Fibroblast of lung (primary cell): ENCODE measurements around the gene ZNF486. TPM values are rescaled to one million over a fixed set of nuclear protein-coding genes. Genes with fewer than 3 reads are reported as not detected.
"Not testable (repeated sequence)": the region's sequence is repeated elsewhere in the genome, so short reads cannot be mapped to it uniquely, and the experiment has no call there.

Experiments used
- DNase-seq, 2 donors: peaks; one replicate each; pipeline versions ENCODE4 v3.0.0 to v3.0.0-alpha.2; 2010; ENCODE audit warnings: low read depth in 2 of 2
- H2AFZ ChIP-seq: 2 replicates; pipeline ENCODE4 v1.5.1; 2012; ENCODE audit warnings: low read length, control low read depth, inconsistent platforms
- H3K27ac ChIP-seq: 2 replicates; pipeline ENCODE4 v1.5.1; 2011; ENCODE audit warnings: low read length, control low read depth; ENCODE audit not compliant: insufficient read depth
- H3K27me3 ChIP-seq: 2 replicates; pipeline ENCODE4 v1.5.1; 2011; ENCODE audit warnings: mild to moderate bottlenecking, low read length; ENCODE audit not compliant: control insufficient read depth, insufficient read depth
- H3K36me3 ChIP-seq: 2 replicates; pipeline ENCODE4 v1.5.1; 2011; ENCODE audit warnings: low read length; ENCODE audit not compliant: control insufficient read depth, insufficient read depth
- H3K4me1 ChIP-seq: 2 replicates; pipeline ENCODE4 v1.5.1; 2011; ENCODE audit warnings: low read length; ENCODE audit not compliant: control insufficient read depth, insufficient read depth; ENCODE audit errors: extremely low read depth
- H3K4me2 ChIP-seq: 2 replicates; pipeline ENCODE4 v1.5.1; 2011; ENCODE audit warnings: low read length, control low read depth; ENCODE audit not compliant: insufficient read depth; ENCODE audit errors: extremely low read depth
- H3K4me3 ChIP-seq, 4 experiments: fragments of 200-600 bp in 1 of 4; sonication (generic) in 1 of 4; replicated peaks in 1 of 4; 2 replicates each; pipeline ENCODE4 v1.5.1; 2011 to 2016; ENCODE audit warnings: low read length in 4 of 4, low read depth in 3 of 4, mild to moderate bottlenecking in 3 of 4, control low read depth in 2 of 4, inconsistent platforms in 1 of 4, mixed read lengths in 1 of 4; ENCODE audit not compliant: insufficient read depth in 1 of 4; ENCODE audit errors: control extremely low read depth in 1 of 4
- H3K79me2 ChIP-seq: 2 replicates; pipeline ENCODE4 v1.5.1; 2012; ENCODE audit warnings: mild to moderate bottlenecking, low read length, inconsistent platforms; ENCODE audit not compliant: control insufficient read depth, insufficient read depth
- H3K9ac ChIP-seq: 2 replicates; pipeline ENCODE4 v1.5.1; 2011; ENCODE audit warnings: mild to moderate bottlenecking, low read length, control low read depth; ENCODE audit not compliant: insufficient read depth
- H3K9me3 ChIP-seq: 2 replicates; pipeline ENCODE4 v1.5.1; 2012; ENCODE audit warnings: low read depth, low read length; ENCODE audit not compliant: control insufficient read depth, insufficient read depth
- H4K20me1 ChIP-seq: 2 replicates; pipeline ENCODE4 v1.5.1; 2011; ENCODE audit warnings: low read length; ENCODE audit not compliant: control insufficient read depth, insufficient read depth; ENCODE audit errors: extremely low read depth
- CTCF ChIP-seq, 2 donors: IDR thresholded peaks in 1 of 2; conservative IDR thresholded peaks in 1 of 2; 1 replicate in 1 of 2; 2 replicates in 1 of 2; pipeline ENCODE4 v1.5.1; 2011 to 2012; ENCODE audit warnings: low read length in 2 of 2, control low read depth in 1 of 2, inconsistent platforms in 1 of 2, low read depth in 1 of 2, mild to moderate bottlenecking in 1 of 2
- EZH2 ChIP-seq: IDR thresholded peaks from 2 replicates; pipeline ENCODE4 v1.5.1; 2012; ENCODE audit warnings: low read length, control low read depth, mild to moderate bottlenecking; ENCODE audit errors: missing control alignments
- polyA minus RNA-seq: library from RNA; depleted of rRNA, polyadenylated mRNA; stranded (reverse); fragments of >200 nt; gene quantifications from 2 replicates; pipeline ENCODE4 v1.2.3, GENCODE V29; 2011; ENCODE audit warnings: low replicate concordance
- polyA plus RNA-seq, 2 donors: library from polyadenylated mRNA; depleted of rRNA in 1 of 2; stranded (reverse) in 1 of 2; unstranded in 1 of 2; fragments of >200 nt; gene quantifications; 2 replicates each; pipeline ENCODE4 v1.2.1, GENCODE V29; 2011 to 2012; ENCODE audit warnings: missing spikeins in 1 of 2
- total RNA-seq: library from RNA; depleted of rRNA; stranded (reverse); fragments of >200 nt; gene quantifications from 2 replicates; pipeline ENCODE4 v1.2.1, GENCODE V29; 2014

ZNF486 gene
- total RNA-seq (4.1 and 4.6 TPM in 2 replicates), polyA plus RNA-seq (4.0 and 4.5 TPM in 2 replicates), polyA minus RNA-seq (0.98 and 4.3 TPM in 2 replicates)
- polyA plus RNA-seq (2012), result 3.4 and 4.2 TPM in 2 replicates

- Histone ChIP-seq H3K79me2 (peaks cover 2% of the 10 kb centered on the region), H3K27ac (peak within 1 kb of the TSS; percentile 80), H3K9ac (peak within 1 kb of the TSS; percentile 73), H3K4me3 (peak within 1 kb of the TSS; percentile 81 to 93 (median 88)), H3K36me3 (peaks cover 2% of the 10 kb centered on the region), H3K4me1 (no peaks in the 10 kb centered on the region), H3K27me3 (no peaks in the 10 kb centered on the region), H3K9me3 (no peaks in the 10 kb centered on the region), H4K20me1 (no peaks in the 10 kb centered on the region), H3K4me2 (peak within 1 kb of the TSS; percentile 80), H2AFZ (peak within 1 kb of the TSS; percentile 96)
- TF ChIP-seq EZH2, result no peak
- no peak for TF ChIP-seq CTCF (conservative IDR thresholded peaks at IDR 0.05 in 1 of 2, IDR thresholded peaks at IDR 0.05 in 1 of 2; ENCODE audit: low read depth in 1 of 2, low read length in 2 of 2)
- peak; percentile 93 to 97 for DNase-seq
These were observed at the start of gene ZNF486 for GRCh38 chr19:20167020-20167644. TSS of gene ZNF486 (plus strand) at chr19:20167214. CDS start at chr19:20167331, 117 bp downstream.

- not testable (repeated sequence) for H3K4me2 ChIP-seq, H3K27me3 ChIP-seq, H3K79me2 ChIP-seq, H3K4me1 ChIP-seq, H3K27ac ChIP-seq, H3K9ac ChIP-seq, H3K9me3 ChIP-seq, H4K20me1 ChIP-seq, H3K36me3 ChIP-seq, H3K4me3 ChIP-seq, H2AFZ ChIP-seq, DNase-seq
These were observed 48.8 kb upstream of the ZNF486 start for GRCh38 chr19:20118064-20118839.

- Histone ChIP-seq H3K9ac (no peak overlapping the region), H3K79me2 (no peaks in the 10 kb centered on the region), H3K27me3 (no peaks in the 10 kb centered on the region), H4K20me1 (no peaks in the 10 kb centered on the region), H3K4me3 (no peak overlapping the region), H3K9me3 (no peaks in the 10 kb centered on the region), H2AFZ (no peak overlapping the region), H3K27ac (no peak overlapping the region), H3K36me3 (no peaks in the 10 kb centered on the region), H3K4me2 (no peak overlapping the region), H3K4me1 (no peaks in the 10 kb centered on the region)
- no peak for DNase-seq
- TF ChIP-seq EZH2 (no peak), CTCF (conservative IDR thresholded peaks at IDR 0.05 in 1 of 2, IDR thresholded peaks at IDR 0.05 in 1 of 2; ENCODE audit: low read depth in 1 of 2, low read length in 2 of 2) (no peak)
These were observed 42.1 kb upstream of the ZNF486 start for GRCh38 chr19:20124879-20125278.

GRCh38 chr19:20132933-20133332, 34.1 kb upstream of the ZNF486 start:
- DNase-seq, H2AFZ ChIP-seq, H3K4me3 ChIP-seq, H3K9ac ChIP-seq, H3K4me2 ChIP-seq, H3K79me2 ChIP-seq, H4K20me1 ChIP-seq, H3K36me3 ChIP-seq, H3K4me1 ChIP-seq, H3K27me3 ChIP-seq, H3K9me3 ChIP-seq, H3K27ac ChIP-seq: not testable (repeated sequence)

GRCh38 chr19:20137714-20138113, 29.3 kb upstream of the ZNF486 start:
- H4K20me1 ChIP-seq, result not testable (repeated sequence)

More at GRCh38 chr19:20137714-20138113, 29.3 kb upstream of the ZNF486 start:
- H3K36me3 ChIP-seq, H3K4me2 ChIP-seq, H3K9ac ChIP-seq, DNase-seq, H3K9me3 ChIP-seq, H3K79me2 ChIP-seq, H3K4me1 ChIP-seq, H3K27ac ChIP-seq, H3K4me3 ChIP-seq, H3K27me3 ChIP-seq, H2AFZ ChIP-seq: not testable (repeated sequence)
